Pulmonary artery endothelial cell (primary cell): ENCODE data around the gene CCDC149. TPM values are rescaled to one million over a fixed set of nuclear protein-coding genes. Genes with fewer than 3 reads are reported as not detected.

Source experiments
- total RNA-seq: library from RNA; depleted of rRNA; stranded (reverse); fragments of >200 nt; gene quantifications from 2 replicates; pipeline ENCODE4 v1.2.3, GENCODE V29; 2014

CCDC149 gene
- total RNA-seq, 1 donor from 2014 or later, result 11.1 TPM

Other genes with a start within 250 kb of the CCDC149 start
- not detected in 2 replicates for gene SOD3, start 117.5 kb downstream of the CCDC149 start, total RNA-seq
- 0.04 and 0.13 TPM in 2 replicates for gene LGI2, start 117.9 kb upstream of the CCDC149 start, total RNA-seq
- 8.2 and 9.8 TPM in 2 replicates for gene SEPSECS, start 247.4 kb upstream of the CCDC149 start, total RNA-seq